Esophagus muscularis mucosa (tissue), 4 donors: Measurements from ENCODE around the gene EPHB1. TPM values are rescaled to one million over a fixed set of nuclear protein-coding genes. Genes with fewer than 3 reads are reported as not detected.

Experiments used
- DNase-seq: peaks from one replicate; pipeline ENCODE4 v3.0.0-alpha.2; 2017; ENCODE audit errors: extremely low spot score
- H3K27ac ChIP-seq, 4 donors: fragments of 200-600 bp; sonication (generic); replicated peaks in 1 of 4; 1 replicate in 3 of 4; 2 replicates in 1 of 4; pipeline ENCODE4 v1.5.1; 2016 to 2019; ENCODE audit warnings: mild to moderate bottlenecking in 1 of 4
- H3K27me3 ChIP-seq, 4 donors: fragments of 200-600 bp; sonication (generic); one replicate each; pipeline versions ENCODE4 v1.5.1 to v1.6.0; 2016 to 2019
- H3K36me3 ChIP-seq, 4 donors: fragments of 200-600 bp; sonication (generic); one replicate each; pipeline ENCODE4 v1.5.1; 2016 to 2019
- H3K4me1 ChIP-seq, 4 donors: fragments of 200-600 bp; sonication (generic); one replicate each; pipeline ENCODE4 v1.5.1; 2016 to 2019
- H3K4me3 ChIP-seq, 4 donors: fragments of 200-600 bp; sonication (generic); 1 replicate in 2 of 4; 2 replicates in 2 of 4; pipeline ENCODE4 v1.5.1; 2016 to 2019; ENCODE audit warnings: mild to moderate bottlenecking in 4 of 4, moderate library complexity in 1 of 4
- H3K9me3 ChIP-seq, 4 donors: fragments of 200-600 bp; sonication (generic); 1 replicate in 3 of 4; 2 replicates in 1 of 4; pipeline ENCODE4 v1.5.1; 2016 to 2019
- CTCF ChIP-seq, 3 experiments: fragments of 200-600 bp in 2 of 3; fragments of 450-650 bp in 1 of 3; sonication (generic) in 2 of 3; IDR thresholded peaks; one replicate each; pipeline ENCODE4 v1.5.1; 2017 to 2019; ENCODE audit warnings: antibody characterized with exemption in 3 of 3, mild to moderate bottlenecking in 2 of 3, moderate library complexity in 1 of 3
- EP300 ChIP-seq: sonication (generic); formaldehyde crosslinking; IDR thresholded peaks from one replicate; pipeline ENCODE4 v1.6.1; 2017; ENCODE audit warnings: antibody characterized with exemption
- POLR2A ChIP-seq: fragments of 450-650 bp; IDR thresholded peaks from one replicate; pipeline ENCODE4 v1.6.1; 2017; ENCODE audit warnings: antibody characterized with exemption, moderate library complexity, mild to moderate bottlenecking, low read depth
- POLR2AphosphoS5 ChIP-seq, 2 donors: sonication (generic); formaldehyde crosslinking; IDR thresholded peaks; one replicate each; pipeline ENCODE4 v1.6.1; 2017; ENCODE audit warnings: antibody characterized with exemption in 2 of 2
- WGBS: methylation state at CpG from one replicate; pipeline ENCODE4 v1.1.5; 2018; 5-methylcytosine and 5-hydroxymethylcytosine counted together
- intact Hi-C: fragments of 100-400 bp; cut with DNase I; formaldehyde crosslinking; loops from one replicate; pipeline ENCODE4 v1.15.1; 2023
- total RNA-seq, 4 donors: library from RNA; depleted of rRNA; stranded (reverse); fragments of >200 nt; gene quantifications; one replicate each; pipeline versions ENCODE4 v1.1.0 to v1.2.1, GENCODE V29; 2016

Gene EPHB1
- total RNA-seq, 4 donors from 2014 or later = under 0.01 to 6.1 (median 2.8) TPM

GRCh38 chr3:135041601-135042000 lies 246.5 kb downstream of the EPHB1 start:
- TF ChIP-seq EP300 = no peak
- TF ChIP-seq POLR2A = no peak
- no peak for TF ChIP-seq CTCF (IDR thresholded peaks at IDR 0.05)
- TF ChIP-seq POLR2AphosphoS5 (IDR thresholded peaks at IDR 0.05) = no peak
- no peak for DNase-seq
- 69% methylated on average over 2 of the region's 2 CpGs for WGBS
- intact Hi-C loops = no loop called here
- Histone ChIP-seq H3K36me3 (no peaks in the 10 kb centered on the region), H3K4me3 (no peak overlapping the region), H3K9me3 (no peaks in the 10 kb centered on the region), H3K4me1 (no peaks in the 10 kb centered on the region), H3K27ac (no peak overlapping the region), H3K27me3 (no peaks in the 10 kb centered on the region)

GRCh38 chr3:135047061-135047460 lies 252.0 kb downstream of the EPHB1 start:
- H3K4me1 ChIP-seq = no peaks in the 10 kb centered on the region
- no peaks in the 10 kb centered on the region for H3K27me3 ChIP-seq
- H3K27ac ChIP-seq = no peak overlapping the region
- WGBS = 94% methylated on average over 4 of the region's 4 CpGs
- no peak for TF ChIP-seq EP300
- TF ChIP-seq POLR2A = no peak
- TF ChIP-seq CTCF (IDR thresholded peaks at IDR 0.05) = no peak
- no peak for TF ChIP-seq POLR2AphosphoS5 (IDR thresholded peaks at IDR 0.05)
- peaks cover 0 to 2% (median 0%) of the 10 kb centered on the region in 4 donors for H3K9me3 ChIP-seq
- intact Hi-C loops = no loop called here
- H3K36me3 ChIP-seq = no peaks in the 10 kb centered on the region
- no peak for DNase-seq
- no peak overlapping the region for H3K4me3 ChIP-seq

- peaks cover 0 to 2% (median 0%) of the 10 kb centered on the region in 4 donors for H3K9me3 ChIP-seq
- 69% methylated on average over 3 of the region's 3 CpGs for WGBS
- intact Hi-C loops = no loop called here
- H3K36me3 ChIP-seq = no peaks in the 10 kb centered on the region
- H3K4me3 ChIP-seq = no peak overlapping the region
- TF ChIP-seq POLR2AphosphoS5 (IDR thresholded peaks at IDR 0.05) = no peak
- TF ChIP-seq EP300 = no peak
- no peak for TF ChIP-seq POLR2A
- TF ChIP-seq CTCF (IDR thresholded peaks at IDR 0.05) = no peak
- H3K27ac ChIP-seq = no peak overlapping the region
- no peaks in the 10 kb centered on the region for H3K27me3 ChIP-seq
- no peaks in the 10 kb centered on the region for H3K4me1 ChIP-seq
- no peak for DNase-seq
These were observed 255.5 kb downstream of the EPHB1 start for GRCh38 chr3:135050536-135050935.

- 79% methylated on average over 4 of the region's 4 CpGs for WGBS
- Histone ChIP-seq H3K27me3 (no peaks in the 10 kb centered on the region), H3K27ac (no peak overlapping the region), H3K9me3 (peaks cover 0 to 2% (median 0%) of the 10 kb centered on the region in 4 donors), H3K4me3 (no peak overlapping the region), H3K4me1 (no peaks in the 10 kb centered on the region), H3K36me3 (no peaks in the 10 kb centered on the region)
- DNase-seq = no peak
- TF ChIP-seq POLR2A (no peak), POLR2AphosphoS5 (IDR thresholded peaks at IDR 0.05) (no peak), CTCF (IDR thresholded peaks at IDR 0.05) (no peak), EP300 (no peak)
- intact Hi-C loops = no loop called here
These were observed 256.4 kb downstream of the EPHB1 start for GRCh38 chr3:135051409-135051973.

GRCh38 chr3:135055449-135055848 lies 260.4 kb downstream of the EPHB1 start:
- no peak overlapping the region for H3K4me3 ChIP-seq
- H3K9me3 ChIP-seq = no peaks in the 10 kb centered on the region
- no peaks in the 10 kb centered on the region for H3K27me3 ChIP-seq
- 71% methylated on average over 4 of the region's 5 CpGs for WGBS
- no peaks in the 10 kb centered on the region for H3K4me1 ChIP-seq
- H3K27ac ChIP-seq = no peak overlapping the region
- intact Hi-C loops = no loop called here
- TF ChIP-seq POLR2A = no peak
- no peak for TF ChIP-seq CTCF (IDR thresholded peaks at IDR 0.05)
- no peak for TF ChIP-seq POLR2AphosphoS5 (IDR thresholded peaks at IDR 0.05)
- TF ChIP-seq EP300 = no peak
- H3K36me3 ChIP-seq = no peaks in the 10 kb centered on the region
- peak; percentile 87 for DNase-seq
